ENCODE results near the gene MAP3K12. TPM values are rescaled to one million over a fixed set of nuclear protein-coding genes. Genes with fewer than 3 reads are reported as not detected.

MAP3K12 gene
- total and polyA plus RNA-seq, 7 donors, result 1.9 to 3.1 (median 2.4) TPM

DNA sequence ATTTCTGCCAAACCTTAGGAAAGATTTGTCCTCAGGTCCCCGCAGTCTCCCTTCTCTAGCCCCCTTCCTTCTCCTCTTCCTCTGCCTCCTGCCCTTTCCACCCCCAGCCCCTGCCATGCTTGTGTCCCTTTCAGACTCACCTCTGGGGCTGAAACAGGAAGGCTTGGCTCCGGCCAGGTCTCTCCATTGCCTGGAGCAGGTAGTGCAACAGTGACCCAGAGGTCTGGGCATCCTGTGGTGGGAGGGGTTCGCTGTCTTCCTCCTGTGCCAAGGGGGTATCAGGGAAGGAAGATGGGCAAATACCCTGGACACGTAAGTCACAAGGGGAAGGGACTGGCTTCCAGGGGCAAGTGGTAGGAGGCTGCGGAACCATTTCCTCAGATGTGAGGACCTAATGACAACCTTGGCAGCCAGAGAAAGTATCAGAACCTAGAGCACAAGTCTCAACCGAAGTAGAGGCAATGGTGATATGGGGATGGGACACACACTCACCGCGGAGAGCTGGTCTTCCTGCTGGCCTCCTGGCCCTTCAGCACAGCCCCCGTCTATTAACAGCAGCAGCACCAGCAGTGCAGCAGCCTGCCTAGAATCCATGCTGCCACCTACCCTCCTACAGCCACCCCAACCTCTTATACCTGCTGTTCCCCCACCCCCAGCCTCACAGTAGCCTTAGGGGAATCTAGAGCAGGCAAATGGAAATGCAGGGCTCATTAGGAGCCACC, 7.8 kb upstream of the MAP3K12 start, which contains the start of gene NPFF:
NPFF (minus strand) TSS at position 604 of the 722 bp plus-strand sequence; CDS start at position 594, 10 bp downstream.
- ATAC-seq (no peak), DNase-seq (no peak)
- peaks cover 16% of the 10 kb centered on the region for H3K4me1 ChIP-seq
- intact Hi-C loops (cut with DNase I), result loop anchor here in 1 of 2 donors (5.0 kb wide), 1 partner anchor 155 kb away; no protein-coding TSS in a partner anchor
- H3K27me3 ChIP-seq (ENCODE audit: insufficient read depth in 3 of 3, low read length in 2 of 3), result no peaks in the 10 kb centered on the region
- H3K9me3 ChIP-seq, result no peaks in the 10 kb centered on the region
- peaks cover 0 to 58% of the 10 kb centered on the region in 2 donors for H3K36me3 ChIP-seq (ENCODE audit: insufficient read depth in 1 of 2, low read depth in 1 of 2)
- WGBS, 3 donors, result 79 to 87% (median 86%) methylated on average over 9 of the region's 9 CpGs
- TF ChIP-seq, protein P1, sequence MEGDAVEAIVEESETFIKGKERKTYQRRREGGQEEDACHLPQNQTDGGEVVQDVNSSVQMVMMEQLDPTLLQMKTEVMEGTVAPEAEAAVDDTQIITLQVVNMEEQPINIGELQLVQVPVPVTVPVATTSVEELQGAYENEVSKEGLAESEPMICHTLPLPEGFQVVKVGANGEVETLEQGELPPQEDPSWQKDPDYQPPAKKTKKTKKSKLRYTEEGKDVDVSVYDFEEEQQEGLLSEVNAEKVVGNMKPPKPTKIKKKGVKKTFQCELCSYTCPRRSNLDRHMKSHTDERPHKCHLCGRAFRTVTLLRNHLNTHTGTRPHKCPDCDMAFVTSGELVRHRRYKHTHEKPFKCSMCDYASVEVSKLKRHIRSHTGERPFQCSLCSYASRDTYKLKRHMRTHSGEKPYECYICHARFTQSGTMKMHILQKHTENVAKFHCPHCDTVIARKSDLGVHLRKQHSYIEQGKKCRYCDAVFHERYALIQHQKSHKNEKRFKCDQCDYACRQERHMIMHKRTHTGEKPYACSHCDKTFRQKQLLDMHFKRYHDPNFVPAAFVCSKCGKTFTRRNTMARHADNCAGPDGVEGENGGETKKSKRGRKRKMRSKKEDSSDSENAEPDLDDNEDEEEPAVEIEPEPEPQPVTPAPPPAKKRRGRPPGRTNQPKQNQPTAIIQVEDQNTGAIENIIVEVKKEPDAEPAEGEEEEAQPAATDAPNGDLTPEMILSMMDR (IDR thresholded peaks at IDR 0.05), result no peak
- H3K4me3 ChIP-seq, result no peak within 1 kb of the TSS
- H3K27ac ChIP-seq, result no peak within 1 kb of the TSS

DNA sequence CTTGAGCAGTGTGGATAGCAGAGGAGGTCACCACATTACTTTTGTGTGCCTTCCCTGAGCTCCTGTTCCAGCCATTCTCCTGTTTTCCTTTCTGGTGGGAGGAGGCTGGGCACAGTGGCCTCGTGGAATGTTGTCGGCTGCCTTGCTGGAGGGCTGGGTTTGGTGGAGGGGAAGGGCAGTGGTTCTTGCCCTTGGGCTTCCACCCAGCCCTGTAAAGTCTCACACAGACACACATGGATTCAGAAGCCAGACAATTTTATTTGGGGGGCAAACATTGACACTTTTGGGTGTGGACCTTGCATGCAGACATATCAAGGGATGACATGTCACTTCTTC, 7.2 kb upstream of the MAP3K12 start:
- peaks cover 22% of the 10 kb centered on the region for H3K4me1 ChIP-seq
- 23 to 43% (median 35%) methylated on average over 2 of the region's 2 CpGs for WGBS, 3 donors
- H3K27ac ChIP-seq, result no peak overlapping the region
- intact Hi-C loops (cut with DNase I), result loop anchor here in 1 of 2 donors (5.0 kb wide), 1 partner anchor 154 kb away; no protein-coding TSS in a partner anchor
- H3K36me3 ChIP-seq (ENCODE audit: insufficient read depth in 1 of 2, low read depth in 1 of 2), result peaks cover 0 to 52% of the 10 kb centered on the region in 2 donors
- no peak overlapping the region for H3K4me3 ChIP-seq
- TF ChIP-seq, protein P1 (IDR thresholded peaks at IDR 0.05), result no peak
- no peaks in the 10 kb centered on the region for H3K9me3 ChIP-seq
- DNase-seq (no peak), ATAC-seq (no peak)
- H3K27me3 ChIP-seq (ENCODE audit: insufficient read depth in 3 of 3, low read length in 2 of 3), result no peaks in the 10 kb centered on the region

DNA sequence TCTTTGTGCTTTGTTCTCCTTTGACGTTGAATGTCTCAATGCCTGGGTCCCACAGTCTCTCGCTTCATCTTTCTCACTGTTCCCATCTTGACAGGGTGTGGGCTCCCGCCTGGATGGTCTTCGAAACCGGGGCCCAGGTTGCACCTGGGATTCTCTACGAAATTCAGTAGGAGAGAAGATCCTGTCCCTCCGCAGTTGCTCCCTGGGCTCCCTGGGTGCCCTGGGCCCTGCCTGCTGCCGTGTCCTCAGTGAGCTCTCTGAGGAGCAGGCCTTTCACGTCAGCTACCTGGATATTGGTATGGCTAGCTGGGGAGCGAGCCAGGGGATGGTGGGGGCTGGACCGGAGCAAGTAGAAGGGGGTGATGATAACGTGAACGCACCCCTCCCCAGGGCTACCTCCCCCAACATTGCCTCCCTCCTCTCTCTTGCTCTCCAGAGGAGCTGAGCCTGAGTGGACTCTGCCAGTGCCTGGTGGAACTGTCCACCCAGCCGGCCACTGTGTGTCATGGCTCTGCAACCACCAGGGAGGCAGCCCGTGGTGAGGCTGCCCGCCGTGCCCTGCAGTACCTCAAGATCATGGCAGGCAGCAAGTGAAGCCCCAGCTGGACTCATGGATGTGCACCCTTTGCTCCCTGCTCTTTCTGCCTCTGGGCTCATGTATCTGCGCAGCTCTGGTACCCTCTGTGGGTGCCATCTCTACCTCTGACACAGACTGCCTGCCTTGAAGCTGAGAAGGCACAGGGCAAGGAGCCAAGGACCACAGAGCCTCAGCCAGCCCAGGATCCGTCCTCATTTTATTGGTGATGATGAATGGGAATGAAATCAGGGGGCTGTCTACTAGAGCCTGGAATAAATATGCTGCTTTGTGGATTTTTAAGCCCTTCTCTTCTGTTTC, 6.5 kb upstream of the MAP3K12 start:
- Histone ChIP-seq H3K36me3 (ENCODE audit: insufficient read depth in 1 of 2, low read depth in 1 of 2) (peaks cover 0 to 46% of the 10 kb centered on the region in 2 donors), H3K27ac (peak overlapping the region; percentile 66), H3K4me3 (no peak overlapping the region), H3K27me3 (ENCODE audit: insufficient read depth in 3 of 3, low read length in 2 of 3) (no peaks in the 10 kb centered on the region), H3K4me1 (peaks cover 22% of the 10 kb centered on the region), H3K9me3 (no peaks in the 10 kb centered on the region)
- WGBS, 3 donors, result 78 to 80% (median 80%) methylated on average over 18 to 19 of the region's 19 CpGs
- DNase-seq (no peak), ATAC-seq (no peak)
- TF ChIP-seq, protein P1 (IDR thresholded peaks at IDR 0.05), result no peak
- intact Hi-C loops (cut with DNase I), result loop anchor here in 1 of 2 donors (5.0 kb wide), 1 partner anchor 154 kb away; no protein-coding TSS in a partner anchor

DNA sequence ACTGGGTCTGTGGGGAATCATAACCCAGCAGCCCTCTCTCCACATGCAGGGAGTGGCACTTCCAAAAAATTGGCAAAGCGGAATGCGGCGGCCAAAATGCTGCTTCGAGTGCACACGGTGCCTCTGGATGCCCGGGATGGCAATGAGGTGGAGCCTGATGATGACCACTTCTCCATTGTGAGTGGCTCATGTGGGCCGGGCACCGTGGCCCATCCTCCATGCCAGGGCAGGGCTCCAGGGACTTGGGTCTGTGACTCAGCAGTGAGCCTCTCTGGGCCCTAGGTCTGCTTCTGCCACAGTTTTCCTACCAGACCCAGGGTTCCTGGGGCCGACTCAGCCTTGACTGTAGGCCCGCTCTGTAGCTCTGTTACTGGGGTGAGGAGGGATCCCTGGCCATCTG, 5.8 kb upstream of the MAP3K12 start:
- ATAC-seq (no peak), DNase-seq (peak; percentile 56 to 77)
- H3K9me3 ChIP-seq, result no peaks in the 10 kb centered on the region
- H3K27ac ChIP-seq, result peak overlapping the region; percentile 66
- intact Hi-C loops (cut with DNase I), result loop anchor here in 1 of 2 donors (5.0 kb wide), 1 partner anchor 153 kb away; no protein-coding TSS in a partner anchor
- H3K4me1 ChIP-seq, result peaks cover 22% of the 10 kb centered on the region
- WGBS, 3 donors, result 59 to 79% (median 61%) methylated on average over 10 of the region's 10 CpGs
- TF ChIP-seq, protein P1 (IDR thresholded peaks at IDR 0.05), result no peak
- H3K4me3 ChIP-seq, result no peak overlapping the region
- peaks cover 0 to 39% of the 10 kb centered on the region in 2 donors for H3K36me3 ChIP-seq (ENCODE audit: insufficient read depth in 1 of 2, low read depth in 1 of 2)
- no peaks in the 10 kb centered on the region for H3K27me3 ChIP-seq (ENCODE audit: insufficient read depth in 3 of 3, low read length in 2 of 3)
